Measurements from ENCODE around the gene L1TD1. TPM values are rescaled to one million over a fixed set of nuclear protein-coding genes. Genes with fewer than 3 reads are reported as not detected.
"Not testable (repeated sequence)": the region's sequence is repeated elsewhere in the genome, so short reads cannot be mapped to it uniquely, and the experiment has no call there.

Gene L1TD1
- total RNA-seq, 3 donors from 2014 or later = 0.98 to 12.0 (median 1.4) TPM

DNA sequence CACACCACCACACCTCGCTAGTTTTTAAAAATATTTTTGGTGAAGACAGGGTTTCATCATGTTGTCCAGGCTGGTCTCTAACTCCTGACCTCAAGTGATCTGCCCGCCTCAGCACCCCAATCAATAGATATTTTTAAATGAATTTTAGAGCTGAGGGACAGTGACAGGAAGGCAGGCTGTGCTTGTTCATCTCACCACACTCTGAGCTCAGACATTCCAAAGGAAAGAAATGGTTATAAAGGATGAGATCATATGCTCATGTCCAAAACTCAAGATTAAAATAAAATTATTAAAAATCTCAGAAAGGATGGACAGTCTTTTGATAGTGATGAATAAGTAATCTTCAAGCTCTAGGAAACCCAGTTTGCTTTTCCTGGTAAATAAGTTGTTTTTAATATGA, 40.9 kb downstream of the L1TD1 start:
- TF ChIP-seq, protein P1, sequence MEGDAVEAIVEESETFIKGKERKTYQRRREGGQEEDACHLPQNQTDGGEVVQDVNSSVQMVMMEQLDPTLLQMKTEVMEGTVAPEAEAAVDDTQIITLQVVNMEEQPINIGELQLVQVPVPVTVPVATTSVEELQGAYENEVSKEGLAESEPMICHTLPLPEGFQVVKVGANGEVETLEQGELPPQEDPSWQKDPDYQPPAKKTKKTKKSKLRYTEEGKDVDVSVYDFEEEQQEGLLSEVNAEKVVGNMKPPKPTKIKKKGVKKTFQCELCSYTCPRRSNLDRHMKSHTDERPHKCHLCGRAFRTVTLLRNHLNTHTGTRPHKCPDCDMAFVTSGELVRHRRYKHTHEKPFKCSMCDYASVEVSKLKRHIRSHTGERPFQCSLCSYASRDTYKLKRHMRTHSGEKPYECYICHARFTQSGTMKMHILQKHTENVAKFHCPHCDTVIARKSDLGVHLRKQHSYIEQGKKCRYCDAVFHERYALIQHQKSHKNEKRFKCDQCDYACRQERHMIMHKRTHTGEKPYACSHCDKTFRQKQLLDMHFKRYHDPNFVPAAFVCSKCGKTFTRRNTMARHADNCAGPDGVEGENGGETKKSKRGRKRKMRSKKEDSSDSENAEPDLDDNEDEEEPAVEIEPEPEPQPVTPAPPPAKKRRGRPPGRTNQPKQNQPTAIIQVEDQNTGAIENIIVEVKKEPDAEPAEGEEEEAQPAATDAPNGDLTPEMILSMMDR (IDR thresholded peaks at IDR 0.05) = no peak
- intact Hi-C loops (cut with DNase I, micrococcal nuclease) = no loop called here

DNA sequence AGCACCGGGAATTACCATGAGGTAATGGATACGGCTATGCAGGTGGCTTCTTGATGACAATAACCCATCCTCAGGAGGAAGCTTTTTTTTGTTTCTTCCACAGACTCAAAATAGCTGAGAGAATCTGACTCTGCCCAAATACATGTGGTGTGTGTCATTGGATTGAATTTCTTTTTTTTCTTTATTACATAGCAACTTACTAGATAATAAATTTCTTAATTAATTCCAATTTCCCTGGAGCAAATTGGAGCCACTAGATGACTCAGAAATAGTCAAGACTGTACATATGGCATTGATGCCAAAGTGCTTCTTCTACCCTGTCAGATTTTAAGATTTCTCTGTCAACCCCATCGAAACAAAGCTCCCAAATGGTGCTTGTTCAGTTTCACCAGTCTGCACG, 42.7 kb downstream of the L1TD1 start:
- Histone ChIP-seq H3K4me3 (no peak overlapping the region), H3K4me1 (ENCODE audit: low read depth) (no peaks in the 10 kb centered on the region), H3K36me3 (ENCODE audit: low read depth) (no peaks in the 10 kb centered on the region), H3K9me3 (no peaks in the 10 kb centered on the region)
- DNase-seq = no peak
- ATAC-seq = no peak
- intact Hi-C loops (cut with DNase I, micrococcal nuclease) = no loop called here
- TF ChIP-seq, protein P1 (IDR thresholded peaks at IDR 0.05) = no peak

More for the DNA sequence above, 40.9 kb downstream of the L1TD1 start:
- Histone ChIP-seq H3K36me3 (ENCODE audit: low read depth) (no peaks in the 10 kb centered on the region), H3K4me1 (ENCODE audit: low read depth) (no peaks in the 10 kb centered on the region), H3K4me3 (no peak overlapping the region), H3K9me3 (no peaks in the 10 kb centered on the region)
- DNase-seq (no peak), ATAC-seq (no peak)

DNA sequence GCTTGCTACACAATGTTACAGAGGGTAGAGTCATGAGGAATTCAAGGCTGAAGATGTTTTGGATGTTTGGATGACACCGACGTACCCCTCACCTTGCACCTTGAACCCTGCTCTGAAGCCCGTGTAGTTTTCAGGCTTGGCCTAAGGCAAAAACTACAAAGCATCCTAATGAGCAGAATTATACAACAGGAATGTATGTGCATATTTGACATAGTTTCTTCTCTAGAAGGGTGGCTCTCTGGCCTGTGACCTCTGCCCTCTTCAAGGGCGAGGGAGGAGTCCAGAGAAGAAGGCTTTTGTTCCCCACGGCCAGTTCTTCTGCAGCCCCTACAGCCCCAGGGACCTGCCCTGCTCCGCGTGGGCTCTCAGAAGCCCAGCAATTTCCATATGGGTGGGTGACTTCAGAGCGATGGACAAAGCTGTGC, 43.3 kb downstream of the L1TD1 start:
- DNase-seq (no peak), ATAC-seq (no peak)
- Histone ChIP-seq H3K36me3 (ENCODE audit: low read depth) (no peaks in the 10 kb centered on the region), H3K4me3 (no peak overlapping the region), H3K9me3 (no peaks in the 10 kb centered on the region), H3K4me1 (ENCODE audit: low read depth) (no peaks in the 10 kb centered on the region)
- TF ChIP-seq, protein P1 (IDR thresholded peaks at IDR 0.05) = no peak
- intact Hi-C loops (cut with DNase I, micrococcal nuclease) = no loop called here

DNA sequence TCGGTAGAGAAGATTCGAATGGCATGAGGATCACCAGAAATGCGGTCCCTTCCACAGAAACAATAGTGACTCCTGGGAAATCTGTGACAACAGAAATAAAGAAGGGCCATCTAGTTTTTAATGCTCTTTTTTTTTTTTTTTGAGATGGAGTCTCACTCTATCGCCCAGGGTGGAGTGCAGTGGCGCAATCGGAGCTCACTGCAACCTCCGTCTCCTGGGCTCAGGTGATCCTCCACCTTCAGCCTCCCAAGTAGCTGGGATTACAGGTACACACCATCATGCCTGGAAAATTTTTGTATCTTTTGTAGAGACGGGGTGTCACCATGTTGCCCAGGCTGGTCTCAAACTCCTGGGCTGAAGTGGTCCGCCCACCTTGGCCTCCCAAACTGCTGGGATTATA, 43.9 kb downstream of the L1TD1 start:
- intact Hi-C loops (cut with DNase I, micrococcal nuclease) = no loop called here
- Histone ChIP-seq H3K4me3 (no peak overlapping the region), H3K9me3 (no peaks in the 10 kb centered on the region), H3K36me3 (ENCODE audit: low read depth) (no peaks in the 10 kb centered on the region), H3K4me1 (ENCODE audit: low read depth) (no peaks in the 10 kb centered on the region)
- TF ChIP-seq, protein P1 (IDR thresholded peaks at IDR 0.05) = no peak
- DNase-seq (no peak), ATAC-seq (no peak)

DNA sequence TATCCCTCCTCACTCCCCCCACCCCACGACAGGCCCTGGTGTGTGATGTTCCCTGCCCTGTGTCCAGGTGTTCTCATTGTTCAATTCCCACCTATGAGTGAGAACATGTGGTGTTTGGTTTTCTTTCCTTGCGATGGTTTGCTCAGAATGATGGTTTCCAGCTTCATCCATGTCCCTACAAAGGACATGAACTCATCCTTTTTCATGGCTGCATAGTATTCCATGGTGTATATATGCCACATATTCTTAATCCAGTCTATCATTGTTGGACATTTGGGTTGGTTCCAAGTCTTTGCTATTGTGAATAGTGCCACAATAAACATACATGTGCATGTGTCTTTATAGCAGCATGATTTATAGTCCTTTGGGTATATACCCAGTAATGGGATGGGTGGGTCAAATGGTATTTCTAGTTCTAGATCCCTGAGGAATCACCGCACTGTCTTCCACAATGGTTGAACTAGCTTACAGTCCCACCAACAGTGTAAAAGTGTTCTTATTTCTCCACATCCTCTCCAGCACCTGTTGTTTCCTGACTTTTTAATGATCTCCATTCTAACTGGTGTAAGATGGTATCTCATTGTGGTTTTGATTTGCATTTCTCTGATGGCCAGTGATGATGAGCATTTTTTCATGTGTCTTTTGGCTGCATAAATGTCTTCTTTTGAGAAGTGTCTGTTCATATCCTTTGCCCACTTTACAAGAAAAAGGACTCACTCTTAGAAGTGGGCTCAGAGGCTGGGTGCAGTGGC, 45.2 kb downstream of the L1TD1 start:
- H3K9me3 ChIP-seq; ATAC-seq; H3K4me1 ChIP-seq (ENCODE audit: low read depth); H3K4me3 ChIP-seq; DNase-seq; intact Hi-C loops (cut with DNase I, micrococcal nuclease); H3K36me3 ChIP-seq (ENCODE audit: low read depth): not testable (repeated sequence)

DNA sequence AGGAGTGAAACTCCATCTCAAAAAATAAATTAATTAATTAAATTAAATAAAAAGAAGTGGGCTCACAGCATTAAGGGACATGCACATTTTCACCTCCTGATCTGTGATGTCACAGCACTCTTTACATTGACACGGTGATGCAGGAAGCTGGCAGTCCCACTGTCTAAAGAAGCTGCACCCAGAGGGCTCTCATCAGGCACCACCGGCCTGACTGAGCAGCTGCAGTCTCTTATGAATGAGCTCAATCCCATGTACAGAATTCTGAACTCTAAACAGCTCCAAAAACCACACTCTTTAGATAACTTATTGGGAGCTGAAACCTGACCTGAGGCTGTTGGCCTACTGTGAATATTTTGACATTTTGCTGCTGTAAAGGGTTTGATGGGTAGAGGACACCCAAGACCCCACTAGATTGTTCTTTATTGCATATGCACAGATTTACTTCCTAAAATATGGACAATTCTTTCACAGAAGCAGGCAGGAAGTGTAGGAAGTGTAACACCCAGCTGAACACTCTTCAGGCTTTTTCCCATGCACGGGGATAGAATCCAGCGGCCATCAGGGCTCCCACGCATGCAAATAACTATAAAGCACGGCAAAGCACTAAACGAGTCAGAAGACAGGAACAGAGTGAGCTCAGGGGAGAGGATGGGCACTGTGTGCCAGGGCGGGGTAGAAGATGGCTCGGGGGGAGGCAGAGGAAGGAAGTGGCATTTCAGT, 46.2 kb downstream of the L1TD1 start:
- intact Hi-C loops (cut with DNase I, micrococcal nuclease) = no loop called here
- Histone ChIP-seq H3K4me1 (ENCODE audit: low read depth) (no peaks in the 10 kb centered on the region), H3K36me3 (ENCODE audit: low read depth) (no peaks in the 10 kb centered on the region), H3K9me3 (no peaks in the 10 kb centered on the region), H3K4me3 (no peak overlapping the region)
- no peak for DNase-seq
- TF ChIP-seq, protein P1 (IDR thresholded peaks at IDR 0.05) = no peak
- ATAC-seq = no peak
